GM18505 (cell line): ENCODE measurements around the gene SH3RF3.

ENCODE experiments used
- ATAC-seq: cut with Tn5 transposase; IDR thresholded peaks from one replicate; pipeline ENCODE4 v1.9.1; 2021; ENCODE audit not compliant: unreplicated experiment
- POLR2A ChIP-seq: IDR thresholded peaks from 4 replicates; pipeline ENCODE4 v1.6.1; 2011; ENCODE audit warnings: borderline replicate concordance; ENCODE audit not compliant: insufficient read depth, insufficient read length; ENCODE audit errors: extremely low read depth

SH3RF3 gene

GRCh38 chr2:109175350-109175678, 46.3 kb downstream of the SH3RF3 start:
- no peak for TF ChIP-seq POLR2A
- ATAC-seq = no peak

DNA sequence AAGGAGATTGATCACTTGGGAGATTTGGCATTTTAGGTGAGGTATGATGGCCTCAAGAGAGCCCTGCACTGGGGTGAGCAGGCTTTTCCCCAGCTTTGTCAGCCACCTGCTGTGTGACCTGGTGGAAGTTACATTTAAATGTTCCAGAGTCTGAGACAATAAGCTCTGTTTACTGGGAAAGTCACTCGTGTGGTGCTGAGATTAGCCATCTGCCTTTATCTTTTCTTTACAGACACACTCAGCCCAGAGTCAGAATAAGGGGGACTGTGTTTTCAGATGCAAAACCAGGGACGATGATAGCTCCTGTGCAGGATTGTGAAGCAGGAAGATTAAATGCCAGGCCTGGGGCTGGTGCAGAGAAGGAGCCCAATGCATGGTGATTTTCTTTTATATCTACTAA, 47.9 kb downstream of the SH3RF3 start:
- no peak for TF ChIP-seq POLR2A
- no peak for ATAC-seq

GRCh38 chr2:109177635-109178034, 48.6 kb downstream of the SH3RF3 start:
- ATAC-seq = no peak
- TF ChIP-seq POLR2A = no peak

GRCh38 chr2:109178968-109179367, 50.0 kb downstream of the SH3RF3 start:
- ATAC-seq = no peak
- TF ChIP-seq POLR2A = no peak

GRCh38 chr2:109180786-109181185, 51.8 kb downstream of the SH3RF3 start:
- ATAC-seq = no peak
- TF ChIP-seq POLR2A = no peak

DNA sequence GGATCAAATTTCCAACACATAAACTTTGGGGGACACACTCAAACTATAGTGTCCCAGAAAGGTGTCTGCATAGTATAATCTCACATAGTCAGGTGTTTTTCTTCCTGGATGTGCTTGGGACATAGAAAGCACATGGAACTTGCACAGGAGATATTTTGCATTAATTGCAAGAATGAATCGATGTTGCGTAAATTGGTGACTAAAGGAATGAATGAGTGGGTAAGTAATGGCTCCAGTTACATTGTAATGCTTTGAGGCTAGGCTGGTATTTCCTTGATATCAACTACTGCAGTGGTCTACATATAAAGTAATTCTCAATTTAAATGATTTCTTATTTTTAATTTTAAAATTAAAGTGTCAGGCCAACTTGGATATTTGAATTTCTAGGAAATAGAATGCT, 53.4 kb downstream of the SH3RF3 start:
- TF ChIP-seq POLR2A = no peak
- ATAC-seq = no peak

- no peak for ATAC-seq
- TF ChIP-seq POLR2A = no peak
Observed at GRCh38 chr2:109183871-109184270, 54.9 kb downstream of the SH3RF3 start.

- TF ChIP-seq POLR2A = no peak
- ATAC-seq = no peak
Observed at GRCh38 chr2:109184368-109184767, 55.4 kb downstream of the SH3RF3 start.

DNA sequence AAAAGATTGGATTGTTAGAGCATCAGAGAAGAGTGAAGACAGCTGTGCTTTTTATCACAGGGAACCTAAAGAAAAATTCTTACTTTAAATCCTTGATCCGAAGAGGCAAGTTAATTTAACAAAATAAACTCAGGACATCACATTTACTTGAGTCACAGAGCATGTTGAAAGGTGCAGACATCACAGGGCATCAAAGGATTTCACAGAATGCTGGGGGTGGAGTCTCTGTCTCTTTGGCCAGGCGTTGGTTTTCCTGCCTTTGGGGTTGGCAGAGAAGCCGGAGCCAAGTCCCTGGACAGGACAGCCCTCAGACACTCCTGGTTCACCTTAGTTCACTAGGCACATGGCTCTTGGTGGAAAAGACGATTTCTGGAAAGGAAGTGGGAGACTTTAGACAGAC, 56.3 kb downstream of the SH3RF3 start:
- TF ChIP-seq POLR2A = no peak
- ATAC-seq = no peak

- TF ChIP-seq POLR2A = no peak
- no peak for ATAC-seq
Observed at GRCh38 chr2:109185821-109186570, 57.0 kb downstream of the SH3RF3 start.

- no peak for TF ChIP-seq POLR2A
- no peak for ATAC-seq
Observed at GRCh38 chr2:109186656-109187250, 57.7 kb downstream of the SH3RF3 start.

DNA sequence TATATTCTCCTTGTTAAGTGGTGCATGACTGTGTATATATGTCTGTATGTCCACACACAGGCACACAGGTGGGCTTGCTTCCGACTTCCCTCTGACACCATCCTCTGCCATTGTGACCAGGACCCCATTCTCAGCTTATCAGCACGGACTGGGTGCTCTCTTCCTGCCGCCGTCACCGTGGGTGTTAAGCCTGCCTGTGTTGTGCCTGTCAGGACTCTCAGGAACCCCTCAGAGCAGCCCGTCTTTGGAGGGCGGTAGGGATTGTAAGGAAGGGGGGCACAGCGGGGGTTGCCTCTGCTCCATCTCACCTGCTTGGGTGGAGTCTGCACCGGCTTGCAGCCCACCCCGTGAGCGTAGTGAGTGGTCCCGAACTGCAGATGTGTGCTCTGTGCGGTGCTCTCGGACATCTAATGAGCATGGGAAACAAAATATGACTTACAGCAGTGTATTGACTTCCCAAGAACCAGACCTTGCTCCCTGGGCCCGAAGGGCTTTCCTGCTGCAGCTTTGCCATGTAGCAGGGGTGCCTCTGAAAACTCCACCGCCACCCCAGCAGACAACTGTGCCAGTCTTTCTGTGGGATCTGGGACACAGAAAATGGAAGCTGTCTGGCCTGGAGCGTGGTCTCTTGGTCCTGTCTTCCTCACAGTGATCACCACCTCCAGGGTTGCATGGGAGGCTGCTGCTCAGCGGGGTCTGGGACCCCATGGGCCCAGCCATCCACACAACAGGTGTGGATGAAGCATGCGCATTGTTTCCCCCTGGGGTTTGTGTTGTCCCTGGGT, 58.9 kb downstream of the SH3RF3 start:
- no peak for ATAC-seq
- TF ChIP-seq POLR2A = no peak

DNA sequence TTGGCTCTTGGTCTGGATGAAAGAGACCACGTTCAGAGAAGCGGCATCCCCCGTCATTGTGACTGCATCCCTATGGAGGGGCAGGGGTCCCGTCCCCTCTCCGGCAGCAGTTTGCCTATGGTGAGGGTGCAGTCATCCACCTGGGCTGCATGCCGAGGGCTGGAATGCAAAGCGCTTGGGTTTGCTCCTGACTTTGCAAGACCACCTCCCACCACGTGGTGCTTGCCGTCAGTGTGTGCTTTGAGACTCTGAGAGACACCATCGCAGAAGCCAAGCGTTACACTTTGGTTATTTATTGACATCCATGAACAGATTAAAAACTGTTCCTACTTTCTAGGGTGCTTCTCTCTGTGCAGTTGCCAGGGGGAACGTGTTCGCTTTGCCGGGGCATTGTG, 59.5 kb downstream of the SH3RF3 start:
- no peak for ATAC-seq
- no peak for TF ChIP-seq POLR2A

GRCh38 chr2:109188898-109189297, 59.9 kb downstream of the SH3RF3 start:
- TF ChIP-seq POLR2A = no peak
- ATAC-seq = no peak
